HG03378 (cell line): ENCODE measurements around the gene WDR53.
"Not testable (repeated sequence)": the region's sequence is repeated elsewhere in the genome, so short reads cannot be mapped to it uniquely, and the experiment has no call there.

Experiments
- ATAC-seq: cut with Tn5 transposase; IDR thresholded peaks from one replicate; pipeline ENCODE4 v1.9.1; 2021; ENCODE audit warnings: mild to moderate bottlenecking, moderate library complexity; ENCODE audit not compliant: unreplicated experiment

The WDR53 gene

GRCh38 chr3:196559826-196560225, 8.5 kb downstream of the WDR53 start:
- ATAC-seq: no peak

- ATAC-seq: no peak
Measured at GRCh38 chr3:196558476-196558875, 9.9 kb downstream of the WDR53 start.

- ATAC-seq: no peak
Measured at GRCh38 chr3:196557236-196557635, 11.1 kb downstream of the WDR53 start.

- ATAC-seq: no peak
Measured at GRCh38 chr3:196555295-196555694, 13.1 kb downstream of the WDR53 start.

GRCh38 chr3:196554205-196554604, 14.1 kb downstream of the WDR53 start:
- no peak for ATAC-seq

- no peak for ATAC-seq
Measured at GRCh38 chr3:196553551-196553950, 14.8 kb downstream of the WDR53 start.

GRCh38 chr3:196552253-196552652, 16.1 kb downstream of the WDR53 start:
- no peak for ATAC-seq

GRCh38 chr3:196550172-196550571, 18.2 kb downstream of the WDR53 start:
- ATAC-seq: not testable (repeated sequence)

- ATAC-seq: not testable (repeated sequence)
Measured at GRCh38 chr3:196549312-196549711, 19.0 kb downstream of the WDR53 start.

- ATAC-seq: no peak
Measured at GRCh38 chr3:196547067-196547466, 21.3 kb downstream of the WDR53 start.

- no peak for ATAC-seq
Measured at GRCh38 chr3:196546537-196546936, 21.8 kb downstream of the WDR53 start.

- ATAC-seq: no peak
Measured at GRCh38 chr3:196544491-196544992, 23.8 kb downstream of the WDR53 start.

- no peak for ATAC-seq
Measured at GRCh38 chr3:196541684-196542445, 26.5 kb downstream of the WDR53 start.

- no peak for ATAC-seq
Measured at GRCh38 chr3:196537319-196537984, 30.9 kb downstream of the WDR53 start.

- no peak for ATAC-seq
Measured at GRCh38 chr3:196533260-196533681, 35.1 kb downstream of the WDR53 start.

- ATAC-seq: no peak
Measured at GRCh38 chr3:196531418-196531817, 36.9 kb downstream of the WDR53 start.

GRCh38 chr3:196528639-196529233, 39.6 kb downstream of the WDR53 start:
- ATAC-seq: peak; percentile 55

GRCh38 chr3:196525141-196525540, 43.2 kb downstream of the WDR53 start:
- no peak for ATAC-seq

GRCh38 chr3:196524527-196524926, 43.8 kb downstream of the WDR53 start:
- no peak for ATAC-seq

GRCh38 chr3:196523841-196524240, 44.5 kb downstream of the WDR53 start:
- no peak for ATAC-seq

GRCh38 chr3:196521291-196521690, 47.1 kb downstream of the WDR53 start:
- ATAC-seq: not testable (repeated sequence)

- ATAC-seq: no peak
Measured at GRCh38 chr3:196519718-196520082, 48.7 kb downstream of the WDR53 start.
